GM21381 (cell line): ENCODE results near the gene ABHD17A.
A peak's percentile ranks its signal among the peaks of the same experiment; 100 is the strongest.
"Not testable (repeated sequence)": the region's sequence is repeated elsewhere in the genome, so short reads cannot be mapped to it uniquely, and the experiment has no call there.

Source experiments
- ATAC-seq: cut with Tn5 transposase; IDR thresholded peaks from one replicate; pipeline ENCODE4 v1.9.1; 2021; ENCODE audit warnings: mild to moderate bottlenecking, moderate library complexity; ENCODE audit not compliant: unreplicated experiment

ABHD17A gene

DNA sequence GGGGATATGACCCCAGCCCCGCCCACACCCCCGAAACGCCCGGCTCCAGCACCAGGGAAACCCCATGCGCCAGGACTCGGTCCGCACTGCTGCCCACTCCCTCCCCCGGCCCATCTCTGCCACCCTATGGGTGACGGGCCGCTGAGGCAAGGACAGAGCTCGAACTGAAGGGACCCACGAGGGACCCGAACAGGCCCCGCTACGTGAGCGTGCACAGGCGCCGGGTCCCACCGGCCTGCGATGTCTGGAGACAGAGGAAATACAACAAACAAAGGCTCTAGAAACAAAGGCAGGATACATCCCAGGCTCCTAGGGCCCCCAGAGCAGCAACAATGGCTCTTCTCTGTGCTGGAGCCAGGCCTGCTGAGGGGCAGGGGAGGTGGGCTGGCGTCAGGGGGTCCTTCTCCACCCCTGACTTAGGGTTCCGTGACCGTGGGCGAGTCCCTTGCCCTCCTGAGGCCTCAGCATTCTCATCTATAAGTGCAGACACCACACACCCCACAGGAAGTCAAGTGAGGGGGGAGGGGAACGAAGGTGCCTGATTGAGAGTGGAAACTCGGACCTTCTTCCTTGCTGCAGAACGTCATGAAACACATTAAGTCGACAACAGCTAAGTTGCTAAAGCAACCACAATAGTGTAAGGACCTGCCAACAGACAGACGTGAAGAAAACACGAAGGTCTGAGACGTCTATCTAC, 3.1 kb downstream of the ABHD17A start:
- no peak for ATAC-seq

DNA sequence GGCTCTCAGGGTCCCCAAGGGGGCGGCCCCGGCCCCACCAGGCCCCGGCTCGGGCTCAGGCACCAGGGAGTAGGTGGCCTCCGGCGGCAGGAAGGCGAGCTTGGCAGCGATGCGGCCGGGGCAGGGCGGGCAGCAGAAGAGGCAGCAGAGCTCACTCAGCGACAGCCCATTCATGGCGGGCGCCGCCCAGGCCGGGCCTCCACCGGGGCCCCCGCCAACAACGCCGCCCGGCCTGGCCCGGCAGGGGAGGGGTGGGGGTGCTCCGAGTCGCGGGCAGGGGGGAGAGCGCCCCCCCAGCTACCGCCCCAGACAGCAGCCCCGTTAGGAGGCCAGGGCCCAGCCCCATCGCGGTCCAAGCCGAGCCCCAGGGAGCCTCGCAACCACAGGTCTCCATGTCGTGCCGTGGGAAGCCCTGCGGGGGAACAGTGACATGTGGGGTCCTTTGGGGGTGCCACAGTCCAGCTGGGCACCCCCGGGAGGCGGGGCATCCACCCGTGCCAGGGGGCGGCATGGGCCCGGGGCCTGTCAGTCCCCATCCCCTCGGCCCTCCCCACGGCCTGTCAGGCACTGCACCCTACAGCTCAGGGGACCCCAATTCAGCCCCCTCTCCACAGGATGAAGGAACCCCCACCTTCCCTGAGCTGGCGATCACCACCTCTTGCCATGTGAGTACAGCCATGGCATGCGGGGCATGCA, 3.8 kb downstream of the ABHD17A start:
- ATAC-seq = not testable (repeated sequence)

GRCh38 chr19:1880611-1881392, 4.5 kb downstream of the ABHD17A start:
- no peak for ATAC-seq

DNA sequence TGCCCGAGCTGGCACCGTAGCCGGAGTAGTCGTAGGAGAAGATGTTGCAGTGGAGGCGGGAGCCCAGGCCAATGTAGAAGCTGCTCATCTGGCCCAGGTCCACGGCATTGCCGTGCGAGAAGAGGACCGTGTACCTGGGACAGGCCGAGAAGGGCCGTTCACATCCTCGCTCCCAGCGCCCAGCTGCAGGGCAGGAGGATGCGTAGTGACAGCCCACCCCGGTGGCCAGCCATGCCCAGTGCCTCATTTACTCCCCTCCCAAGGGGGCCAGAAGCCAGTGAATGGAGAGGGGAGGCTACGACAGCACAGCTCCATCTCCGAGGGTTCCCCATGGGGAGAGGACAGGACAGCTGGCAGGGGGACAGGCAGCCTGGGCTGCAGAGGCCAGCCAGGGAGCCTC, 5.3 kb downstream of the ABHD17A start:
- ATAC-seq = not testable (repeated sequence)

DNA sequence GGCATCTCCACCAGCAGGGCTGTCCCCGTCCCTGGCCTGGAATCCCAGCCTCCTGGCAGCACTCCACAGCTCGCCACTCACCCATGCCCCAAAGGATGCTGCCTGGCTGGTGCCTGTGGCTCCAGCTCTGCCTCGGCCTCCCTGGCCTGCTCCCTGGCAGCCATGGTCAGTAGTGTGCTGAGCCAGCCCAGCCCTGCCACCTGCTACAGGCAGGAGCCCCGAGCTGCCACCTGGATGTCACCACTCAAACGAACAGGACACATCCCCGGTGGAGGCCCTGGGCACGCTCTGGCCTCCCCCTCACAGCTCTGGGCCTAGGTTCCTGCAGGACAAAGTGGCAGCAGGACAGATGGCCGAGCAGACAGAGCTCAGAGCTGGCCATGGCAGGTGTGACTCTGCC, 6.7 kb downstream of the ABHD17A start:
- not testable (repeated sequence) for ATAC-seq

DNA sequence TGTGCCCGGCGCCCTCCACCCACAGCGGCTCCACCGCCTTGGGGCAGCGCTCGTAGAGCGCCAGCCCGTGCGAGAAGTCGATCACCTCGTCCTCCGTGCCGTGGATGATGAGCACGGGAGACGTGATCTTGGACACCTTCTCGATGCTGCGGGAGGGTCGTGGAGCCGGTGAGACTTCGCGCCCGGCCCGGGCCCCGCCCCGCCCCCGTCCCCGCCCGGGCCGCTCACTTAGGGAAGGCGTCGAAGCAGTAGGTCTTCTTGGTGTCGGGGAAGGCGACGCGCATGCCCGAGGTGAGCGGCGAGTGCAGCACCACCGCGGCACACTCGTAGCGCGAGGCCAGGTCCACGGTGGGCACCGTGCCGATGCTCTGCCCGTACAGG, 8.0 kb downstream of the ABHD17A start:
- ATAC-seq = not testable (repeated sequence)

GRCh38 chr19:1876496-1877279, 8.6 kb downstream of the ABHD17A start:
- not testable (repeated sequence) for ATAC-seq

- peak; percentile 83 for ATAC-seq
These were observed 9.4 kb downstream of the ABHD17A start for GRCh38 chr19:1875646-1876495.

- not testable (repeated sequence) for ATAC-seq
These were observed 10.0 kb downstream of the ABHD17A start for GRCh38 chr19:1875265-1875645.

DNA sequence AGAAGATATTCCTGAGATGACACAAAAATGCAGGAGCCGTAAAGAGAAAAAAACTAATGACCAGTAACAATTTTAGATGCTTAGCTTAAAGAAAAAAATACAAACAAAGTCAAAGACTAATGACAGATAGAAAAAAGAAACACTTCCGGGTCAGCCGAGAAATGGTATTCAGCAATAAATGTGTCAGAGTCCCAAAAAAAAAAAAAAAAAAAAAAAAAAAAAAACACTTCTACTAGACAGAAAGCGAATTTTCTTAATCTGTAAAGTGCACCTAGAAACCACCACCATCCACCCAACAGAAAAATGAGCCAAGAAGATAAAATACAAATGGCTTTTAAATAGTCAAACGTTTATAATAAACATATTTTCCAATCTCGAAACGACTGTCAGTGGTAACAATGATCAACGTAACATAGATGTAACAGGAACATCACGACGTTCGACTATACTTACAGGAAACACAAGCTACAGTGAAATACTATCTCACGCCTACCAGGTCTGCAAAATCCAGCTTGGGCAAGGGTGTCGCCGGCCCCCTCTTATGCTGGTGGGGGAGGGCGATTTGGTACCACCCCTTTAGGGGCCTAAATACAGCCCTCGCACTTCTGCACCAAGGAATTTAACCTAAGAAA, 10.6 kb downstream of the ABHD17A start:
- ATAC-seq = no peak

GRCh38 chr19:1873524-1874473, 11.5 kb downstream of the ABHD17A start:
- no peak for ATAC-seq

DNA sequence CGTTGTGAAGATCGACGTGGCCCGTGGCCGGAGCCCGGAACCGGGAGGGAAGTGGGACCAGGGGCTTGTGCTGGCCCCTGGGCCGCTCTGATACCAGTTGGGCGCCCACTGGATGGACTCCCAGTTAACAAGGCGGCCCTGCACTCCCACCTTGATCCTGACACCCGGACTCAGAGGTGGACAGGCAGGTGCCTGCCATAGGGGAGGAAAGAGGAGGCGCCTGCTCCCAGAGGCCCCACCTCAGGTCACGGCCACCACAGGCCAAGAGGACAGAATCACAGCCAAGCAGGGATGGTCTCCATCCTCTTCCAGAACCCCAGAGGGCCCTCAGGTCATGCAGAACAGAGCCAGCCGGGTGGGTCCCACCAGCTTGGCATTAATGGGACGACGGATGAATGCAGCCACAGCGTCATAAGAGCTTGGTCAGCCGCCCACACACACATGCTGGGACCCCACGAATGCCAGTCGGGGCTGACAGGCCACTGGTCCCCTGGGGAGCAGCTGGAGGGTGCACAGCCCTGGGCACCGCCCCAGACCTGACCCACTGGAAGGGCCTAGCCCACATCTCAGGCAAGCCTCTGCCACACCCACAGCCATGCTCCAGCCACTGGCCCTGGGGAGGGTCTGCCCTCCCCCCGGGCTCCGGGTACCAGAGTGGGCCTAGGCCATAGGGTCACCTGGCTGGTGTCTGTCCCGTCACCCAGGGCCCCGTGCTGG, 12.3 kb downstream of the ABHD17A start:
- ATAC-seq = no peak

DNA sequence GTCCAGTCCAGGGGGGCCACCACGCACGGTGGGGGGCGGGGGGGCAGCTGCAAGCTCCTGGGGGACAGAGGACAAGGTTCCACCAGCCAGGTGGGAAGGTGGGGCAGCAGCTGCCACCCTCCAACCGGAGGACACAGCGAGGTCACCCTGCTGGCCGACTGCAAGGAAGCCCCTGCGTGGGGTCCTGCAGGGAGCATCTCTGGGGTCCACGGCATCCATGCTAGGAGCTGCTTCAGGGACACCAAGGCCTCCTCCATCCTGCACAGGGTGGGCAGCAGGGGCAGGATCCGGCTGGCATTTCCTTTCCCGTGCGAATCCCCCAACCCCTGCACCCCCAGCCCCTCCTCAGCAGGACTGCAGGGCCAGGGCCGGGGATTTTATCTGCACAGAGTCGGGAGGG, 13.7 kb downstream of the ABHD17A start:
- no peak for ATAC-seq

DNA sequence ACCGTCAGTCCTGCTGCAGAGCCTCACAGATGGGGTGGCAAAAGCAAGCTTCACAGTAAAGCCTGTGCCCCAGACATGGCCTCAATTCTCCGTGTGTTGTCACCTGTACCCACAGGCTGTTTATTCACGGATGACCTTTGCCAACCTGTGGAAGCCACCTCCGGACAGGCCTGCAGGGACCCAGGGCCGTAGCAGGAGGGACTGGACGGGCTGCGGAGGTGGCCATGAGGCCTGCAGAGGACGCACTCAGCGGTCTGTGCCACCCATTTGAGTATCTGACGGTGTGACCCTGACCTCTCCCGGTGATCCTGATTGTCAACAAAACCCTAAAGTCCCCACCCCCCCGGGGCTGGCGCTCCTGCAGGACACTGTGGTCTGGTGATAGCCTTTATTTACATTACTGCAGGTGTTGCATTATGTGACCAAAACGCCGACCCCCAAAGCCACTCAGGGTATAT, 14.1 kb downstream of the ABHD17A start:
- ATAC-seq = no peak

DNA sequence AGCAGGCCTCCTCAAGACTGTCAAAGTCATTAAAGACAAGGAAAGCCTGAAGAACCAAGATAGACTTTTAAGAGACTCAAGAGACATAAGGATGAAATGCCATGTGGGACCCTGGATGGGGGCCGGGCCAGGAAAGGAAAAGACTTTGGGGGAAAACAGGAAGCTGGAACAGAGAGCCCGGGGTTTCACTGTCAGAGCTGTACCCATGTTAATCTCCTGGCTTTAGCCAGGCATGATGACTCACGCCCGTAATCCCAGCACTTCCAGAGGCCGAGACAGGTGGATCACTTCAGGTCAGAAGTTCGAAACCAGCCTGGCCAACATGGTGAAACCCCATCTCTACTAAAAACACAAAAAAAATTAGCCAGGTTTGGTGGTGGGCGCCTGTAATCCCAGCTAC, 16.3 kb downstream of the ABHD17A start:
- no peak for ATAC-seq

- no peak for ATAC-seq
These were observed 18.0 kb downstream of the ABHD17A start for GRCh38 chr19:1867349-1867724.

DNA sequence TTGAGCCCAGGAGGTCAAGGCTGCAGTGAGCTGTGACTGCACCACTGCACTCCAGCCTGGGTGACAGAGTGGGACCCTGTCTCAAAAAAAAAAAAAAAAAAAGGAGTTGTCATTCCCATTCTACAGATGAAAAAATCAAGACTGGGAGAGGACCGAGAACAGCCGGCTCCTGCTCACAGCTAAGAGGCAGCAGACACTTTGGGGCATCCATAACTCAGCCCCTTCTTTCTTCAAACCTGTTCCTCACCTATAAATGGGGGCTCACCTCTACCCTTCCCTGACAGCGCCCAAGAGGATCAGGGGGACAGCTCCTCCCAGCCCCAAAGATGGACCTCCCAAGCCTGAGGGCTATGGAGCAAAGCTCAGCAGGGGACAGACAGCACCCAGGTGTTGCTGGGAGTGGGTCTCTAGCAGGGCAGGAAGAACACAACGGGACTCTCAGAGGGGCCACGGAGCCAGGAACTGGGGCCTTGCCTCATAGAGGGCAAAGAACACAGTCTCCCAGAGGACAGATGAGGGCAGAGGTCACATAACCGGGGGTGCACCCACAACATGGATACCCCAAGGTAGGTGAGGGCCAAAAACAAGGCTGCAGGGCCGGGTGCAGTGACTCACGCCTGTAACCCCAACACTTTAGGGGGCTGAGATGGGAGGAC, 18.5 kb downstream of the ABHD17A start:
- no peak for ATAC-seq
